Measurements from ENCODE around the gene SLC38A7.

DNA sequence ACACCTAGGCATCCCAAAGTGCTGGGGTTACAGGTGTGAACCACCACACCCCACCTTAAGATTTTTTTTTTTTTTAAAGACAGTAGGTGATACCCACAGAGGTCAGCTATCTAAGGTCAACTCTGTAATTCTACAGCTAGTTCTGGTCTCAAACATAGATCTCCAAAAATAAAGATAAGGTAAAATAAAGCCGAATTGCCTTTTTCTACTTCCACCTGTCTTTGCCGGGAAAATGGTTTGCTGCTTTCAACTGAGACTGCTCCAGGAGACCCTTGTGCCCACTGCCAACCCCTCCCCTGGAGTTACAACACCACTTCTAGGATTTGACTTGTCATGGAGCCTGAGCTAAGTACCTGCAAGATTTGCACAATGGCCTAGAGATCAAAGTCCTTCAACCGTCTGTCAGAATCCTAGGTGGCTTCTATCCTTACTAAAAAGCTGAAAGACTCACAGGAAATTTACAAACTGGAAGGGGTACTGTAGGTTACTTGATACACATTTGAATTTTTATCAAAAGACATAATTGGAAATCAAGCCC is 50.2 kb downstream of the SLC38A7 start:
- TF ChIP-seq, protein P1, sequence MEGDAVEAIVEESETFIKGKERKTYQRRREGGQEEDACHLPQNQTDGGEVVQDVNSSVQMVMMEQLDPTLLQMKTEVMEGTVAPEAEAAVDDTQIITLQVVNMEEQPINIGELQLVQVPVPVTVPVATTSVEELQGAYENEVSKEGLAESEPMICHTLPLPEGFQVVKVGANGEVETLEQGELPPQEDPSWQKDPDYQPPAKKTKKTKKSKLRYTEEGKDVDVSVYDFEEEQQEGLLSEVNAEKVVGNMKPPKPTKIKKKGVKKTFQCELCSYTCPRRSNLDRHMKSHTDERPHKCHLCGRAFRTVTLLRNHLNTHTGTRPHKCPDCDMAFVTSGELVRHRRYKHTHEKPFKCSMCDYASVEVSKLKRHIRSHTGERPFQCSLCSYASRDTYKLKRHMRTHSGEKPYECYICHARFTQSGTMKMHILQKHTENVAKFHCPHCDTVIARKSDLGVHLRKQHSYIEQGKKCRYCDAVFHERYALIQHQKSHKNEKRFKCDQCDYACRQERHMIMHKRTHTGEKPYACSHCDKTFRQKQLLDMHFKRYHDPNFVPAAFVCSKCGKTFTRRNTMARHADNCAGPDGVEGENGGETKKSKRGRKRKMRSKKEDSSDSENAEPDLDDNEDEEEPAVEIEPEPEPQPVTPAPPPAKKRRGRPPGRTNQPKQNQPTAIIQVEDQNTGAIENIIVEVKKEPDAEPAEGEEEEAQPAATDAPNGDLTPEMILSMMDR (IDR thresholded peaks at IDR 0.05; ENCODE audit: low read depth, low read length, poor library complexity, severe bottlenecking): no peak
- TF ChIP-seq EZH2phosphoT487 (IDR thresholded peaks at IDR 0.05; ENCODE audit: borderline replicate concordance, low read length): no peak
